Measurements from ENCODE around the gene GPS1.
"Not testable (repeated sequence)": the region's sequence is repeated elsewhere in the genome, so short reads cannot be mapped to it uniquely, and the experiment has no call there.

GPS1 gene

GRCh38 chr17:82038796-82039409, 12.8 kb upstream of the GPS1 start:
- H3K4me1 ChIP-seq (ENCODE audit: insufficient read depth, low read length); H3K4me3 ChIP-seq (ENCODE audit: low read length); H3K27ac ChIP-seq (ENCODE audit: low read length); H3K27me3 ChIP-seq (ENCODE audit: insufficient read depth, low read length); H3K9me3 ChIP-seq (ENCODE audit: insufficient read depth, low read depth, low read length); H3K36me3 ChIP-seq (ENCODE audit: insufficient read depth, low read depth, low read length); H3K9ac ChIP-seq (ENCODE audit: low read depth, low read length): not testable (repeated sequence)

GRCh38 chr17:82039695-82040299, 11.9 kb upstream of the GPS1 start:
- Histone ChIP-seq H3K36me3 (ENCODE audit: insufficient read depth, low read depth, low read length) (peaks cover 5% of the 10 kb centered on the region; the same call in 1 of the 2 replicates), H3K9me3 (ENCODE audit: insufficient read depth, low read depth, low read length) (no peaks in the 10 kb centered on the region), H3K4me3 (ENCODE audit: low read length) (no peak overlapping the region), H3K27ac (ENCODE audit: low read length) (no peak overlapping the region), H3K27me3 (ENCODE audit: insufficient read depth, low read length) (0 out of 2 replicates have a peak, but pooled peaks cover 3% of the 10 kb centered on the region), H3K4me1 (ENCODE audit: insufficient read depth, low read length) (peaks cover 3% of the 10 kb centered on the region; the same call in 1 of the 2 replicates), H3K9ac (ENCODE audit: low read depth, low read length) (no peak overlapping the region)

- Histone ChIP-seq H3K4me1 (ENCODE audit: insufficient read depth, low read length) (peaks cover 3% of the 10 kb centered on the region; the same call in 1 of the 2 replicates), H3K4me3 (ENCODE audit: low read length) (no peak overlapping the region), H3K9ac (ENCODE audit: low read depth, low read length) (no peak overlapping the region), H3K27ac (ENCODE audit: low read length) (no peak overlapping the region), H3K36me3 (ENCODE audit: insufficient read depth, low read depth, low read length) (no peaks in the 10 kb centered on the region), H3K9me3 (ENCODE audit: insufficient read depth, low read depth, low read length) (no peaks in the 10 kb centered on the region), H3K27me3 (ENCODE audit: insufficient read depth, low read length) (0 out of 2 replicates have a peak, but pooled peaks cover 3% of the 10 kb centered on the region)
Observed at GRCh38 chr17:82041144-82041814, 10.4 kb upstream of the GPS1 start.

- Histone ChIP-seq H3K36me3 (ENCODE audit: insufficient read depth, low read depth, low read length) (peaks cover 4% of the 10 kb centered on the region; the same call in 1 of the 2 replicates), H3K27me3 (ENCODE audit: insufficient read depth, low read length) (0 out of 2 replicates have a peak, but pooled peaks cover 3% of the 10 kb centered on the region), H3K4me1 (ENCODE audit: insufficient read depth, low read length) (peaks cover 3% of the 10 kb centered on the region; the same call in 1 of the 2 replicates), H3K27ac (ENCODE audit: low read length) (no peak overlapping the region), H3K4me3 (ENCODE audit: low read length) (no peak overlapping the region), H3K9ac (ENCODE audit: low read depth, low read length) (no peak overlapping the region), H3K9me3 (ENCODE audit: insufficient read depth, low read depth, low read length) (no peaks in the 10 kb centered on the region)
Observed at GRCh38 chr17:82042649-82043048, 9.0 kb upstream of the GPS1 start.

- no peaks in the 10 kb centered on the region for H3K4me1 ChIP-seq (ENCODE audit: insufficient read depth, low read length)
- no peak overlapping the region for H3K27ac ChIP-seq (ENCODE audit: low read length)
- H3K27me3 ChIP-seq (ENCODE audit: insufficient read depth, low read length), result no peaks in the 10 kb centered on the region
- H3K9ac ChIP-seq (ENCODE audit: low read depth, low read length), result no peak overlapping the region
- no peak overlapping the region for H3K4me3 ChIP-seq (ENCODE audit: low read length)
- no peaks in the 10 kb centered on the region for H3K9me3 ChIP-seq (ENCODE audit: insufficient read depth, low read depth, low read length)
- peaks cover 8% of the 10 kb centered on the region; the same call in 1 of the 2 replicates for H3K36me3 ChIP-seq (ENCODE audit: insufficient read depth, low read depth, low read length)
Observed at GRCh38 chr17:82043507-82043906, 8.2 kb upstream of the GPS1 start.

GRCh38 chr17:82045936-82046484, 5.7 kb upstream of the GPS1 start:
- peaks cover 8% of the 10 kb centered on the region; the same call in 1 of the 2 replicates for H3K36me3 ChIP-seq (ENCODE audit: insufficient read depth, low read depth, low read length)
- no peaks in the 10 kb centered on the region for H3K9me3 ChIP-seq (ENCODE audit: insufficient read depth, low read depth, low read length)
- H3K4me1 ChIP-seq (ENCODE audit: insufficient read depth, low read length), result no peaks in the 10 kb centered on the region
- H3K27ac ChIP-seq (ENCODE audit: low read length), result no peak overlapping the region
- H3K4me3 ChIP-seq (ENCODE audit: low read length), result no peak overlapping the region
- no peaks in the 10 kb centered on the region for H3K27me3 ChIP-seq (ENCODE audit: insufficient read depth, low read length)
- no peak overlapping the region for H3K9ac ChIP-seq (ENCODE audit: low read depth, low read length)

GRCh38 chr17:82046903-82047302, 4.8 kb upstream of the GPS1 start:
- Histone ChIP-seq H3K9ac (ENCODE audit: low read depth, low read length) (no peak overlapping the region), H3K27ac (ENCODE audit: low read length) (no peak overlapping the region), H3K9me3 (ENCODE audit: insufficient read depth, low read depth, low read length) (no peaks in the 10 kb centered on the region), H3K27me3 (ENCODE audit: insufficient read depth, low read length) (no peaks in the 10 kb centered on the region), H3K4me1 (ENCODE audit: insufficient read depth, low read length) (no peaks in the 10 kb centered on the region), H3K36me3 (ENCODE audit: insufficient read depth, low read depth, low read length) (peaks cover 8% of the 10 kb centered on the region; the same call in 1 of the 2 replicates), H3K4me3 (ENCODE audit: low read length) (no peak overlapping the region)

GRCh38 chr17:82047379-82047778, 4.3 kb upstream of the GPS1 start:
- Histone ChIP-seq H3K36me3 (ENCODE audit: insufficient read depth, low read depth, low read length) (peaks cover 8% of the 10 kb centered on the region; the same call in 1 of the 2 replicates), H3K27ac (ENCODE audit: low read length) (no peak overlapping the region), H3K9ac (ENCODE audit: low read depth, low read length) (no peak overlapping the region), H3K27me3 (ENCODE audit: insufficient read depth, low read length) (no peaks in the 10 kb centered on the region), H3K4me3 (ENCODE audit: low read length) (no peak overlapping the region), H3K4me1 (ENCODE audit: insufficient read depth, low read length) (no peaks in the 10 kb centered on the region), H3K9me3 (ENCODE audit: insufficient read depth, low read depth, low read length) (no peaks in the 10 kb centered on the region)

GRCh38 chr17:82047914-82048570, 3.7 kb upstream of the GPS1 start:
- H3K27me3 ChIP-seq (ENCODE audit: insufficient read depth, low read length), result no peaks in the 10 kb centered on the region
- H3K9ac ChIP-seq (ENCODE audit: low read depth, low read length), result no peak overlapping the region
- H3K4me3 ChIP-seq (ENCODE audit: low read length), result no peak overlapping the region
- H3K36me3 ChIP-seq (ENCODE audit: insufficient read depth, low read depth, low read length), result peaks cover 8% of the 10 kb centered on the region; the same call in 1 of the 2 replicates
- H3K9me3 ChIP-seq (ENCODE audit: insufficient read depth, low read depth, low read length), result no peaks in the 10 kb centered on the region
- H3K4me1 ChIP-seq (ENCODE audit: insufficient read depth, low read length), result no peaks in the 10 kb centered on the region
- H3K27ac ChIP-seq (ENCODE audit: low read length), result no peak overlapping the region

GRCh38 chr17:82048571-82048971, 3.1 kb upstream of the GPS1 start:
- H3K4me1 ChIP-seq (ENCODE audit: insufficient read depth, low read length), result no peaks in the 10 kb centered on the region
- peaks cover 12% of the 10 kb centered on the region; the same call in 1 of the 2 replicates for H3K36me3 ChIP-seq (ENCODE audit: insufficient read depth, low read depth, low read length)
- H3K9me3 ChIP-seq (ENCODE audit: insufficient read depth, low read depth, low read length), result no peaks in the 10 kb centered on the region
- H3K9ac ChIP-seq (ENCODE audit: low read depth, low read length), result no peak overlapping the region
- no peak overlapping the region for H3K4me3 ChIP-seq (ENCODE audit: low read length)
- no peaks in the 10 kb centered on the region for H3K27me3 ChIP-seq (ENCODE audit: insufficient read depth, low read length)
- no peak overlapping the region for H3K27ac ChIP-seq (ENCODE audit: low read length)

- no peaks in the 10 kb centered on the region for H3K27me3 ChIP-seq (ENCODE audit: insufficient read depth, low read length)
- H3K4me3 ChIP-seq (ENCODE audit: low read length), result no peak overlapping the region
- no peaks in the 10 kb centered on the region for H3K4me1 ChIP-seq (ENCODE audit: insufficient read depth, low read length)
- H3K36me3 ChIP-seq (ENCODE audit: insufficient read depth, low read depth, low read length), result peaks cover 17% of the 10 kb centered on the region
- H3K9ac ChIP-seq (ENCODE audit: low read depth, low read length), result no peak overlapping the region
- no peak overlapping the region for H3K27ac ChIP-seq (ENCODE audit: low read length)
- no peaks in the 10 kb centered on the region for H3K9me3 ChIP-seq (ENCODE audit: insufficient read depth, low read depth, low read length)
Observed at GRCh38 chr17:82049106-82049505, 2.6 kb upstream of the GPS1 start.

Measured in iPS-20b (cell line).